PC-3 (cell line): ENCODE data around the gene NRDE2. TPM values are rescaled to one million over a fixed set of nuclear protein-coding genes. Genes with fewer than 3 reads are reported as not detected.

Experiments
- ATAC-seq: fragments of 200-7000 bp; cut with Tn5 transposase; 2 replicates; pipeline ENCODE4 v1.9.1; 2020; ENCODE audit warnings: mild to moderate bottlenecking, moderate library complexity
- BruUV-seq: library from RNA; stranded (reverse); fragments of 400-500 nt; replicated peaks from 2 replicates; lab custom pipeline; 2021; lab: Mats Ljungman, UMichigan
- CTCF ChIA-PET: fragments of 300-600 bp; sonication (Branson Sonifier 250); formaldehyde crosslinking; loops from one replicate; lab custom pipeline; 2022; ENCODE audit warnings: antibody characterized with exemption; lab: Charles Lee
- POLR2A ChIA-PET: fragments of 300-600 bp; sonication (Branson Sonifier 250); formaldehyde crosslinking; loops from one replicate; lab custom pipeline; 2022; ENCODE audit warnings: antibody characterized with exemption; ENCODE audit not compliant: unreplicated experiment; lab: Charles Lee
- DNase-seq: peaks from one replicate; pipeline ENCODE4 v3.0.0-alpha.2; 2015
- H2AFZ ChIP-seq: fragments of 300-600 bp; sonication (generic); 2 replicates; pipeline ENCODE4 v1.6.0; 2016; ENCODE audit warnings: antibody characterized with exemption, low read length
- H3F3A ChIP-seq: fragments of 300-600 bp; sonication (generic); one replicate; pipeline ENCODE4 v1.6.0; 2017; ENCODE audit warnings: antibody characterized with exemption, low read length, control low read depth, mild to moderate bottlenecking; ENCODE audit not compliant: unreplicated experiment
- H3K27ac ChIP-seq: fragments of 300-600 bp; sonication (generic); 2 replicates; pipeline ENCODE4 v1.5.1; 2016; ENCODE audit warnings: mild to moderate bottlenecking, low read length
- H3K27me3 ChIP-seq: fragments of 300-600 bp; sonication (generic); 2 replicates; pipeline ENCODE4 v1.6.1; 2016; ENCODE audit warnings: low read length, mixed read lengths
- H3K36me3 ChIP-seq: fragments of 300-600 bp; sonication (generic); 2 replicates; pipeline ENCODE4 v1.6.1; 2016; ENCODE audit warnings: low read depth, mixed run types, low read length, mixed read lengths
- H3K4me1 ChIP-seq: fragments of 300-600 bp; sonication (generic); 2 replicates; pipeline ENCODE4 v1.5.1; 2016; ENCODE audit warnings: low read length; ENCODE audit not compliant: insufficient read depth
- H3K4me2 ChIP-seq: fragments of 300-600 bp; sonication (generic); 2 replicates; pipeline ENCODE4 v1.6.0; 2016; ENCODE audit warnings: low read length
- H3K4me3 ChIP-seq: fragments of 300-600 bp; sonication (generic); 2 replicates; pipeline ENCODE4 v1.5.1; 2016; ENCODE audit warnings: mild to moderate bottlenecking, low read length, mixed read lengths
- H3K79me2 ChIP-seq: fragments of 300-600 bp; sonication (generic); 2 replicates; pipeline ENCODE4 v1.6.1; 2017; ENCODE audit warnings: low read length, mixed read lengths
- H3K9ac ChIP-seq: fragments of 300-600 bp; sonication (generic); 2 replicates; pipeline ENCODE4 v1.6.0; 2016; ENCODE audit warnings: mild to moderate bottlenecking, low read length
- H3K9me2 ChIP-seq: fragments of 300-600 bp; sonication (generic); replicated peaks from 2 replicates; pipeline ENCODE4 v1.6.1; 2016; ENCODE audit warnings: mixed run types, low read length, mixed read lengths
- H3K9me3 ChIP-seq: fragments of 300-600 bp; sonication (generic); 2 replicates; pipeline ENCODE4 v1.6.1; 2016; ENCODE audit warnings: low read length, mixed read lengths
- H4K20me1 ChIP-seq: fragments of 300-600 bp; sonication (generic); 2 replicates; pipeline ENCODE4 v1.6.1; 2016; ENCODE audit warnings: low read length, mixed read lengths
- EZH2 ChIP-seq: fragments of 300-600 bp; sonication (generic); IDR thresholded peaks from one replicate; pipeline ENCODE4 v1.6.1; 2017; ENCODE audit warnings: antibody characterized with exemption, mild to moderate bottlenecking, low read length; ENCODE audit not compliant: unreplicated experiment
- EZH2phosphoT487 ChIP-seq: fragments of 300-600 bp; sonication (generic); IDR thresholded peaks from 2 replicates; pipeline ENCODE4 v1.6.1; 2018; ENCODE audit warnings: mild to moderate bottlenecking, antibody characterized with exemption, low read length, borderline replicate concordance
- intact Hi-C: fragments of 100-400 bp; cut with micrococcal nuclease; formaldehyde crosslinking; loops from 2 replicates; pipeline ENCODE4 v1.9.0; 2023
- total RNA-seq: library from RNA; depleted of rRNA; stranded (reverse); fragments of >200 nt; gene quantifications from 2 replicates; pipeline ENCODE4 v1.2.3, GENCODE V29; 2014
- TF ChIP-seq, protein P1 (sequence below): fragments of 300-600 bp; sonication (generic); conservative IDR thresholded peaks from 2 replicates; pipeline ENCODE4 v1.5.1; 2017; ENCODE audit warnings: antibody characterized with exemption, low read depth, mild to moderate bottlenecking, low read length

Gene NRDE2
- total RNA-seq, 1 experiment from 2014 or later: 18.3 TPM

GRCh38 chr14:90281756-90282155 is 50.0 kb downstream of the NRDE2 start:
- POLR2A ChIA-PET: no interaction called here
- no TSS peak for BruUV-seq
- no peak for TF ChIP-seq EZH2
- no peak for TF ChIP-seq EZH2phosphoT487
- TF ChIP-seq, protein P1, sequence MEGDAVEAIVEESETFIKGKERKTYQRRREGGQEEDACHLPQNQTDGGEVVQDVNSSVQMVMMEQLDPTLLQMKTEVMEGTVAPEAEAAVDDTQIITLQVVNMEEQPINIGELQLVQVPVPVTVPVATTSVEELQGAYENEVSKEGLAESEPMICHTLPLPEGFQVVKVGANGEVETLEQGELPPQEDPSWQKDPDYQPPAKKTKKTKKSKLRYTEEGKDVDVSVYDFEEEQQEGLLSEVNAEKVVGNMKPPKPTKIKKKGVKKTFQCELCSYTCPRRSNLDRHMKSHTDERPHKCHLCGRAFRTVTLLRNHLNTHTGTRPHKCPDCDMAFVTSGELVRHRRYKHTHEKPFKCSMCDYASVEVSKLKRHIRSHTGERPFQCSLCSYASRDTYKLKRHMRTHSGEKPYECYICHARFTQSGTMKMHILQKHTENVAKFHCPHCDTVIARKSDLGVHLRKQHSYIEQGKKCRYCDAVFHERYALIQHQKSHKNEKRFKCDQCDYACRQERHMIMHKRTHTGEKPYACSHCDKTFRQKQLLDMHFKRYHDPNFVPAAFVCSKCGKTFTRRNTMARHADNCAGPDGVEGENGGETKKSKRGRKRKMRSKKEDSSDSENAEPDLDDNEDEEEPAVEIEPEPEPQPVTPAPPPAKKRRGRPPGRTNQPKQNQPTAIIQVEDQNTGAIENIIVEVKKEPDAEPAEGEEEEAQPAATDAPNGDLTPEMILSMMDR: no peak

GRCh38 chr14:90281261-90281660 is 50.5 kb downstream of the NRDE2 start:
- DNase-seq (peak; percentile 76), ATAC-seq (peak; percentile 91)
- ChIA-PET CTCF (interaction anchor here (0.6 kb wide), 1 partner anchor 20 kb away, joined by 3 read pairs; no protein-coding TSS in a partner anchor), POLR2A (no interaction called here)
- Histone ChIP-seq H3K79me2 (no peaks in the 10 kb centered on the region), H2AFZ (no peak overlapping the region), H3K4me3 (no peak overlapping the region), H3K4me2 (peak overlapping the region; percentile 24; the same call in 1 of the 2 replicates), H3K9me2 (no peaks in the 10 kb centered on the region), H4K20me1 (no peaks in the 10 kb centered on the region), H3K27me3 (no peaks in the 10 kb centered on the region), H3K27ac (0 out of 2 replicates have a peak overlapping the region, but pooled peaks have one; percentile 1), H3F3A (no peaks in the 10 kb centered on the region), H3K4me1 (peaks cover 15% of the 10 kb centered on the region), H3K36me3 (no peaks in the 10 kb centered on the region; the same call in 1 of the 2 replicates), H3K9ac (no peak overlapping the region), H3K9me3 (no peaks in the 10 kb centered on the region)
- TF ChIP-seq EZH2 (no peak), EZH2phosphoT487 (no peak)
- TF ChIP-seq, protein P1: no peak
- intact Hi-C loops: no loop called here
- BruUV-seq: no TSS peak

More at GRCh38 chr14:90281756-90282155, 50.0 kb downstream of the NRDE2 start:
- ATAC-seq (no peak), DNase-seq (no peak)
- H3K79me2 ChIP-seq: no peaks in the 10 kb centered on the region
- no peaks in the 10 kb centered on the region; the same call in 1 of the 2 replicates for H3K36me3 ChIP-seq
- no peaks in the 10 kb centered on the region for H3K27me3 ChIP-seq
- no peaks in the 10 kb centered on the region for H3K9me3 ChIP-seq
- intact Hi-C loops: no loop called here
- no peaks in the 10 kb centered on the region for H4K20me1 ChIP-seq
- CTCF ChIA-PET: interaction anchor here (0.6 kb wide), 1 partner anchor 20 kb away, joined by 3 read pairs; no protein-coding TSS in a partner anchor
- H3K4me3 ChIP-seq: no peak overlapping the region
- no peak overlapping the region for H3K9ac ChIP-seq
- no peak overlapping the region for H2AFZ ChIP-seq
- peaks cover 15% of the 10 kb centered on the region for H3K4me1 ChIP-seq
- 0 out of 2 replicates have a peak overlapping the region, but pooled peaks have one; percentile 24 for H3K4me2 ChIP-seq
- H3K9me2 ChIP-seq: no peaks in the 10 kb centered on the region
- 0 out of 2 replicates have a peak overlapping the region, but pooled peaks have one; percentile 1 for H3K27ac ChIP-seq
- H3F3A ChIP-seq: no peaks in the 10 kb centered on the region

DNA sequence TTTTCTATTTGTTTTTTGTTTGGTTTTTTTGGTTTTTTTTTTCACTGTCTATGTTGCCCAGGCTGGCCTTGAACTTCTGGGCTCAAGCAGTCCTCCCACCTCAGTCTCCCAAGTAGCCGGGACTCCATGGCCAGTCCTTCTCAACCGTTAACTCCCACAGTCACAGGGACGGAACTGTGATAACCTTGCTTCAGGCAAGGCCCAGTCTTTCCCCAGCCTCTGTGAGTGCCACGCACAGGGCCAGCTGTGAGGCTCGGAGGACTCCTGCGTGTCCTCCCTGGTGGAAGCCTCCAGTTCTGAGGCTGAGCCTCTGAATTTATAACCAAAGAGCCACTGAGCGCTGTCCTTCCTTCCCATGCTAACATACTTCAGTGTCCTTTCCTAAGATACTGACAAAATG is 51.6 kb downstream of the NRDE2 start:
- Histone ChIP-seq H3K4me1 (peaks cover 15% of the 10 kb centered on the region), H2AFZ (no peak overlapping the region), H3K9ac (no peak overlapping the region), H3K4me3 (no peak overlapping the region), H3K27ac (no peak overlapping the region), H3F3A (no peaks in the 10 kb centered on the region), H3K9me3 (no peaks in the 10 kb centered on the region), H3K27me3 (no peaks in the 10 kb centered on the region), H3K4me2 (no peak overlapping the region), H4K20me1 (no peaks in the 10 kb centered on the region), H3K79me2 (no peaks in the 10 kb centered on the region), H3K9me2 (no peaks in the 10 kb centered on the region), H3K36me3 (no peaks in the 10 kb centered on the region; the same call in 1 of the 2 replicates)
- DNase-seq (no peak), ATAC-seq (no peak)
- ChIA-PET POLR2A (no interaction called here), CTCF (no interaction called here)
- no TSS peak for BruUV-seq
- TF ChIP-seq EZH2 (no peak), EZH2phosphoT487 (no peak)
- TF ChIP-seq, protein P1: no peak
- intact Hi-C loops: no loop called here
